H9 (cell line): Measurements from ENCODE around the gene CEP350. TPM values are rescaled to one million over a fixed set of nuclear protein-coding genes. Genes with fewer than 3 reads are reported as not detected.

ENCODE experiments used
- DNase-seq: peaks from one replicate; pipeline ENCODE4 v3.0.0-alpha.2; 2017
- H2AFZ ChIP-seq: one replicate; pipeline ENCODE4 v1.6.1; 2013; ENCODE audit warnings: mild to moderate bottlenecking, low read length, control low read depth, moderate library complexity
- H2AK5ac ChIP-seq: 2 replicates; pipeline ENCODE4 v1.6.1; 2013; ENCODE audit warnings: low read length, control low read depth, mixed read lengths; ENCODE audit not compliant: insufficient read length
- H2BK120ac ChIP-seq: one replicate; pipeline ENCODE4 v1.6.1; 2013; ENCODE audit warnings: low read depth, mild to moderate bottlenecking, low read length, control low read depth, inconsistent platforms; ENCODE audit not compliant: poor library complexity, severe bottlenecking
- H2BK12ac ChIP-seq: 2 replicates; pipeline ENCODE4 v1.6.1; 2013; ENCODE audit warnings: low read length, control low read depth, mixed read lengths, low read depth; ENCODE audit not compliant: insufficient read length
- H2BK15ac ChIP-seq: 2 replicates; pipeline ENCODE4 v1.6.1; 2013; ENCODE audit warnings: low read depth, low read length, control low read depth
- H2BK20ac ChIP-seq: one replicate; pipeline ENCODE4 v1.6.1; 2013; ENCODE audit warnings: low read depth, mild to moderate bottlenecking, low read length, control low read depth, inconsistent platforms; ENCODE audit not compliant: poor library complexity, severe bottlenecking
- H2BK5ac ChIP-seq: 2 replicates; pipeline ENCODE4 v1.6.1; 2013; ENCODE audit warnings: low read length, control low read depth, mixed read lengths; ENCODE audit not compliant: insufficient read length
- H3K14ac ChIP-seq: 2 replicates; pipeline ENCODE4 v1.6.1; 2013; ENCODE audit warnings: low read length, control low read depth; ENCODE audit not compliant: insufficient read depth
- H3K18ac ChIP-seq: 2 replicates; pipeline ENCODE4 v1.6.1; 2013; ENCODE audit warnings: low read depth, mild to moderate bottlenecking, mixed read lengths, low read length, control low read depth; ENCODE audit not compliant: insufficient read length
- H3K23ac ChIP-seq: 2 replicates; pipeline ENCODE4 v1.6.1; 2013; ENCODE audit warnings: low read length, control low read depth, mixed read lengths, low read depth; ENCODE audit not compliant: insufficient read length
- H3K23me2 ChIP-seq: 2 replicates; pipeline ENCODE4 v1.6.1; 2013; ENCODE audit warnings: low read depth, mild to moderate bottlenecking, mixed read lengths, low read length, control low read depth; ENCODE audit not compliant: insufficient read length, poor library complexity, severe bottlenecking
- H3K27ac ChIP-seq: 2 replicates; pipeline ENCODE4 v1.5.1; 2013; ENCODE audit warnings: low read length, control low read depth, mixed read lengths, low read depth; ENCODE audit not compliant: insufficient read length
- H3K27me3 ChIP-seq: 2 replicates; pipeline ENCODE4 v1.6.1; 2013; ENCODE audit warnings: low read length, control low read depth, inconsistent platforms; ENCODE audit not compliant: insufficient read depth
- H3K4ac ChIP-seq: 2 replicates; pipeline ENCODE4 v1.6.1; 2013; ENCODE audit warnings: low read depth, mild to moderate bottlenecking, control low read depth, inconsistent platforms, low read length, moderate library complexity
- H3K4me1 ChIP-seq: 2 replicates; pipeline ENCODE4 v1.6.1; 2013; ENCODE audit warnings: low read length, control low read depth, inconsistent platforms; ENCODE audit not compliant: insufficient read depth
- H3K4me2 ChIP-seq: 2 replicates; pipeline ENCODE4 v1.6.1; 2013; ENCODE audit warnings: low read length, control low read depth, mixed read lengths; ENCODE audit not compliant: insufficient read length, insufficient read depth
- H3K56ac ChIP-seq: 2 replicates; pipeline ENCODE4 v1.6.1; 2013; ENCODE audit warnings: low read depth, mild to moderate bottlenecking, mixed read lengths, low read length, control low read depth; ENCODE audit not compliant: insufficient read length
- H3K79me1 ChIP-seq: 2 replicates; pipeline ENCODE4 v1.6.1; 2013; ENCODE audit warnings: low read depth, mild to moderate bottlenecking, moderate library complexity, low read length, control low read depth, inconsistent platforms; ENCODE audit not compliant: insufficient read depth, poor library complexity, severe bottlenecking
- H3K79me2 ChIP-seq: 2 replicates; pipeline ENCODE4 v1.6.1; 2013; ENCODE audit warnings: low read length, control low read depth, inconsistent platforms; ENCODE audit not compliant: insufficient read depth
- H3K9ac ChIP-seq: 2 replicates; pipeline ENCODE4 v1.6.1; 2013; ENCODE audit warnings: low read length, control low read depth, mixed read lengths; ENCODE audit not compliant: insufficient read length; ENCODE audit errors: extremely low read depth
- H3K9me3 ChIP-seq: one replicate; pipeline ENCODE4 v1.6.1; 2013; ENCODE audit warnings: low read depth, low read length, inconsistent platforms; ENCODE audit not compliant: control insufficient read depth
- H3T11ph ChIP-seq: one replicate; pipeline ENCODE4 v1.6.1; 2013; ENCODE audit warnings: mild to moderate bottlenecking, low read length, control low read depth, inconsistent platforms
- H4K20me1 ChIP-seq: one replicate; pipeline ENCODE4 v1.6.1; 2013; ENCODE audit not compliant: control insufficient read depth, insufficient read length, insufficient read depth
- H4K5ac ChIP-seq: 2 replicates; pipeline ENCODE4 v1.6.1; 2013; ENCODE audit warnings: low read depth, mild to moderate bottlenecking, mixed read lengths, low read length, control low read depth; ENCODE audit not compliant: insufficient read length
- H4K8ac ChIP-seq: replicated peaks from 2 replicates; pipeline ENCODE4 v1.6.1; 2013; ENCODE audit warnings: low read length, control low read depth, mixed read lengths, low read depth; ENCODE audit not compliant: insufficient read length
- H4K91ac ChIP-seq: 2 replicates; pipeline ENCODE4 v1.6.1; 2013; ENCODE audit warnings: low read depth, mild to moderate bottlenecking, moderate library complexity, mixed read lengths, low read length, control low read depth; ENCODE audit not compliant: insufficient read length
- H3K27ac Mint-ChIP-seq, 3 experiments: 2 replicates in 2 of 3; 3 replicates in 1 of 3; pipeline ENCODE4 v1.8.0; 2020 to 2021; ENCODE audit warnings: mixed read lengths in 3 of 3, mild to moderate bottlenecking in 1 of 3, moderate library complexity in 1 of 3
- H3K27me3 Mint-ChIP-seq: 2 replicates; pipeline ENCODE4 v1.8.0; 2021; ENCODE audit warnings: low read depth, mild to moderate bottlenecking, moderate library complexity, mixed read lengths
- H3K36me3 Mint-ChIP-seq, 3 experiments: 2 replicates in 2 of 3; 3 replicates in 1 of 3; pipeline ENCODE4 v1.8.0; 2020 to 2021; ENCODE audit warnings: low read depth in 3 of 3, mixed read lengths in 3 of 3; ENCODE audit not compliant: insufficient read depth in 1 of 3
- H3K4me1 Mint-ChIP-seq, 2 experiments: 2 replicates each; pipeline ENCODE4 v1.8.0; 2020; ENCODE audit warnings: mixed read lengths in 2 of 2
- H3K4me3 Mint-ChIP-seq, 2 experiments: 2 replicates in 1 of 2; 3 replicates in 1 of 2; pipeline ENCODE4 v1.8.0; 2020 to 2021; ENCODE audit warnings: mild to moderate bottlenecking in 2 of 2, mixed read lengths in 2 of 2, moderate library complexity in 1 of 2
- H3K9me3 Mint-ChIP-seq, 2 experiments: 2 replicates in 1 of 2; 3 replicates in 1 of 2; pipeline ENCODE4 v1.8.0; 2020; ENCODE audit warnings: mild to moderate bottlenecking in 2 of 2, mixed read lengths in 2 of 2, moderate library complexity in 1 of 2
- CTCF ChIP-seq: fragments of 200-600 bp; sonication (generic); conservative IDR thresholded peaks from 3 replicates; pipeline ENCODE4 v1.8.0; 2021; ENCODE audit warnings: antibody characterized with exemption, mild to moderate bottlenecking
- WGBS: extraction: QIAGEN DNeasy Blood & Tissue Kit; methylation state at CpG from one replicate; pipeline ENCODE4 v1.1.7; 2013; ENCODE audit warnings: missing lambda C conversion rate, low lambda C conversion rate, mixed read lengths; ENCODE audit not compliant: insufficient read length; ENCODE audit errors: extremely low coverage; 5-methylcytosine and 5-hydroxymethylcytosine counted together
- total RNA-seq: library from RNA; stranded (reverse); gene quantifications from 2 replicates; pipeline ENCODE4 v1.2.1, GENCODE V29; 2021

Gene CEP350
- total RNA-seq, 1 experiment from 2014 or later, result 39.2 TPM

DNA sequence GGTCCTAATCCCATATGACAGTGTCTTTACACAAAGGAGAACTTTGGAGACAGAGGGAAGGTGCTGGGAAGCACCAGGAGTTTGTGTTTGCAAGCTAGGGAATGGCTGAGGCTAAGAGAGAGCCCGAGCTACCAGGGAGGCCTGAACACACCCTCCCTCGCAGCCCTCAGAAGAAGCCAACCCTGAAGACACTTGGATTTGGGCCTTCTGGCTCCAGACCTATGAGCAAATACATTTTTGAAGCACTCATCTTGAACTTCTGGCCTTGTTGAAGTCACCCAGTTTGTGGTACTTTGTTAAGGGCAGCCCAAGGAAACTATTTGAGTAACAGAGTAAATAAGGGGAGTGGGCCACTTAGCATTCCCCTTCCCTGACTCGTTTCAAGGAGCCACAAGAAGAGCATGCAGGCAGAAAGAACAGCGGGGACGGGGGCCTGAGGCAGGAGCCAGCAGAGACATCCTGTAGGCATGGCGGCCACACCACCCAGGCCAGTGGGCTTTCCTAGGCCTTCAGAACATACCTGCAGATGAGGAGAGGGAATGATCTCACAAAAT is 186.8 kb downstream of the CEP350 start:
- no peak overlapping the region for H3K4ac ChIP-seq
- H4K5ac ChIP-seq, result no peak overlapping the region
- H3K27ac Mint-ChIP-seq, result no peak overlapping the region
- no peak overlapping the region for H3K9ac ChIP-seq
- H3K14ac ChIP-seq, result no peak overlapping the region
- no peak overlapping the region for H3K18ac ChIP-seq
- H3K79me2 ChIP-seq, result no peaks in the 10 kb centered on the region
- no CpG with 5 or more reads among the region's 6 CpGs for WGBS
- no peaks in the 10 kb centered on the region for H3K36me3 Mint-ChIP-seq
- H3K79me1 ChIP-seq, result no peaks in the 10 kb centered on the region
- no peaks in the 10 kb centered on the region for H3K9me3 Mint-ChIP-seq
- no peak overlapping the region for H4K91ac ChIP-seq
- H3K4me3 Mint-ChIP-seq, result no peak overlapping the region
- no peak overlapping the region for H2AK5ac ChIP-seq
- H3K9me3 ChIP-seq, result no peaks in the 10 kb centered on the region
- H3K56ac ChIP-seq, result no peak overlapping the region
- H2AFZ ChIP-seq, result no peak overlapping the region
- no peak for TF ChIP-seq CTCF
- DNase-seq, result no peak
- H3K23ac ChIP-seq, result no peak overlapping the region
- no peaks in the 10 kb centered on the region for H3K23me2 ChIP-seq
- no peaks in the 10 kb centered on the region for H3K4me1 ChIP-seq
- no peaks in the 10 kb centered on the region for H4K20me1 ChIP-seq
- H3K4me2 ChIP-seq, result no peak overlapping the region
- H2BK20ac ChIP-seq, result no peak overlapping the region
- H3K27me3 Mint-ChIP-seq, result peaks cover 6% of the 10 kb centered on the region
- H3K27ac ChIP-seq, result no peak overlapping the region
- no peak overlapping the region for H2BK5ac ChIP-seq
- H3K4me1 Mint-ChIP-seq, result no peaks in the 10 kb centered on the region
- no peak overlapping the region for H3T11ph ChIP-seq
- H2BK120ac ChIP-seq, result no peak overlapping the region
- no peak overlapping the region for H4K8ac ChIP-seq
- no peaks in the 10 kb centered on the region for H3K27me3 ChIP-seq
- H2BK12ac ChIP-seq, result no peak overlapping the region
- H2BK15ac ChIP-seq, result no peak overlapping the region
